GM12892 (cell line): ENCODE data around the gene TPRG1.

Experiments used
- POLR2A ChIP-seq: IDR thresholded peaks from 2 replicates; pipeline ENCODE4 v1.6.1; 2011; ENCODE audit warnings: low read depth, low read length, control low read depth
- POLR2AphosphoS5 ChIP-seq: IDR thresholded peaks from 2 replicates; pipeline ENCODE4 v1.6.1; 2011; ENCODE audit warnings: low read depth, low read length, control low read depth
- TAF1 ChIP-seq: IDR thresholded peaks from 2 replicates; pipeline ENCODE4 v1.6.1; 2011; ENCODE audit warnings: low read depth, mild to moderate bottlenecking, control low read depth, low read length, borderline replicate concordance

DNA sequence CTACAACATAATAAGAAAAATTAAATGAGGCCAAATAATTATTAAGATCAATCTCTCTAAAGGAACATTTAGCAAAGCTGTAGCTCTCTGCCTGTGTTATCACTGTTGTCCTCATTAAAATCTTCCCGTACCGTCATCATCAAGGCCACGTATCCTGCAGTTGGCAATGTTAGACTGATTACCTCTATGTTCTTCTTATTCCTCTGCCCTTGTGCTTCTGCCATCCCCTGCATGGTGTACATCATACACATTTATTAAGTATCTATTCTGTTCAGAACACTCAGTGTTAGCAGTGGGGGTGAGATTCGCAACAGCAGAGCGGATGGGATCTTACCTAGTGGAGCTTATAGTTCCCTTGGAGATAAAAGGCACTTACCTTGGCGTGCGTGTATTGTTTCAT is 12.8 kb downstream of the TPRG1 start:
- no peak for TF ChIP-seq POLR2AphosphoS5
- no peak for TF ChIP-seq POLR2A
- TF ChIP-seq TAF1, result no peak
